Skeletal muscle satellite cell (primary cell): Measurements from ENCODE around the gene LTBR.
"Not testable (repeated sequence)": the region's sequence is repeated elsewhere in the genome, so short reads cannot be mapped to it uniquely, and the experiment has no call there.

ENCODE experiments used
- H3K27me3 ChIP-seq: 2 replicates; pipeline ENCODE4 v1.7.0; 2013; ENCODE audit warnings: low read length; ENCODE audit not compliant: control insufficient read depth, insufficient read depth
- H3K36me3 ChIP-seq: 2 replicates; pipeline ENCODE4 v1.7.0; 2013; ENCODE audit warnings: mild to moderate bottlenecking, control low read depth, low read length; ENCODE audit not compliant: insufficient read depth
- H3K4me1 ChIP-seq: 2 replicates; pipeline ENCODE4 v1.7.0; 2013; ENCODE audit warnings: low read length; ENCODE audit not compliant: control insufficient read depth, insufficient read depth
- H3K4me2 ChIP-seq: 2 replicates; pipeline ENCODE4 v1.7.0; 2013; ENCODE audit warnings: mild to moderate bottlenecking, low read length
- H3K4me3 ChIP-seq: 2 replicates; pipeline ENCODE4 v1.7.0; 2013; ENCODE audit warnings: low read length
- H3K9ac ChIP-seq: 2 replicates; pipeline ENCODE4 v1.7.0; 2013; ENCODE audit warnings: mild to moderate bottlenecking, low read depth, low read length, moderate library complexity
- H3K9me3 ChIP-seq: replicated peaks from 2 replicates; pipeline ENCODE4 v1.7.0; 2013; ENCODE audit warnings: mild to moderate bottlenecking, control low read depth, low read length

The LTBR gene

GRCh38 chr12:6340745-6341416, 43.1 kb upstream of the LTBR start:
- Histone ChIP-seq H3K36me3 (peaks cover 41% of the 10 kb centered on the region), H3K9me3 (no peaks in the 10 kb centered on the region), H3K27me3 (no peaks in the 10 kb centered on the region), H3K4me1 (peaks cover 64% of the 10 kb centered on the region), H3K4me2 (peak overlapping the region; percentile 92), H3K4me3 (peak overlapping the region; percentile 90), H3K9ac (peak overlapping the region; percentile 97)

GRCh38 chr12:6341417-6342139, 42.4 kb upstream of the LTBR start, which contains the start of gene TNFRSF1A:
TNFRSF1A (minus strand) TSS chr12:6342076; CDS start chr12:6341814, 262 bp downstream.
- peak within 1 kb of the TSS; percentile 90 for H3K4me3 ChIP-seq
- H3K27me3 ChIP-seq: no peaks in the 10 kb centered on the region
- peak within 1 kb of the TSS; percentile 97 for H3K9ac ChIP-seq
- H3K9me3 ChIP-seq: no peaks in the 10 kb centered on the region
- peak within 1 kb of the TSS; percentile 92 for H3K4me2 ChIP-seq
- peaks cover 60% of the 10 kb centered on the region for H3K4me1 ChIP-seq
- peaks cover 41% of the 10 kb centered on the region for H3K36me3 ChIP-seq

- peak overlapping the region; percentile 97 for H3K9ac ChIP-seq
- H3K4me1 ChIP-seq: peaks cover 56% of the 10 kb centered on the region
- H3K27me3 ChIP-seq: no peaks in the 10 kb centered on the region
Measured at GRCh38 chr12:6342140-6342889, 41.6 kb upstream of the LTBR start.

GRCh38 chr12:6343518-6343917, 40.4 kb upstream of the LTBR start:
- no peak overlapping the region for H3K9ac ChIP-seq
- H3K4me1 ChIP-seq: peaks cover 49% of the 10 kb centered on the region
- H3K4me3 ChIP-seq: no peak overlapping the region
- no peaks in the 10 kb centered on the region for H3K27me3 ChIP-seq
- H3K9me3 ChIP-seq: no peaks in the 10 kb centered on the region
- peak overlapping the region; percentile 3 for H3K4me2 ChIP-seq
- peaks cover 28% of the 10 kb centered on the region for H3K36me3 ChIP-seq

More at GRCh38 chr12:6342140-6342889, 41.6 kb upstream of the LTBR start:
- Histone ChIP-seq H3K4me3 (peak overlapping the region; percentile 90), H3K36me3 (peaks cover 40% of the 10 kb centered on the region), H3K9me3 (no peaks in the 10 kb centered on the region), H3K4me2 (peak overlapping the region; percentile 92)

- not testable (repeated sequence) for H3K9ac ChIP-seq, H3K4me2 ChIP-seq, H3K4me3 ChIP-seq, H3K27me3 ChIP-seq, H3K9me3 ChIP-seq
- Histone ChIP-seq H3K36me3 (peaks cover 22% of the 10 kb centered on the region), H3K4me1 (peaks cover 42% of the 10 kb centered on the region)
Measured at GRCh38 chr12:6344101-6344660, 39.8 kb upstream of the LTBR start.

- Histone ChIP-seq H3K9ac (no peak overlapping the region), H3K27me3 (no peaks in the 10 kb centered on the region), H3K9me3 (no peaks in the 10 kb centered on the region), H3K4me1 (peaks cover 38% of the 10 kb centered on the region), H3K36me3 (peaks cover 13% of the 10 kb centered on the region), H3K4me2 (peak overlapping the region; percentile 19), H3K4me3 (no peak overlapping the region)
Measured at GRCh38 chr12:6345319-6346091, 38.5 kb upstream of the LTBR start.

- Histone ChIP-seq H3K9ac (no peak overlapping the region), H3K9me3 (no peaks in the 10 kb centered on the region), H3K4me2 (no peak overlapping the region), H3K27me3 (no peaks in the 10 kb centered on the region), H3K4me3 (no peak overlapping the region), H3K4me1 (peaks cover 38% of the 10 kb centered on the region), H3K36me3 (peaks cover 5% of the 10 kb centered on the region)
Measured at GRCh38 chr12:6346235-6346832, 37.6 kb upstream of the LTBR start.

- Histone ChIP-seq H3K27me3 (no peaks in the 10 kb centered on the region), H3K4me3 (no peak overlapping the region), H3K9ac (no peak overlapping the region), H3K4me2 (no peak overlapping the region), H3K36me3 (no peaks in the 10 kb centered on the region), H3K9me3 (no peaks in the 10 kb centered on the region), H3K4me1 (peaks cover 38% of the 10 kb centered on the region)
Measured at GRCh38 chr12:6346942-6347341, 37.0 kb upstream of the LTBR start.

- Histone ChIP-seq H3K4me2 (peak overlapping the region; percentile 1), H3K4me1 (peaks cover 33% of the 10 kb centered on the region), H3K9me3 (no peaks in the 10 kb centered on the region), H3K9ac (no peak overlapping the region), H3K36me3 (no peaks in the 10 kb centered on the region), H3K4me3 (no peak overlapping the region), H3K27me3 (no peaks in the 10 kb centered on the region)
Measured at GRCh38 chr12:6347367-6348338, 36.3 kb upstream of the LTBR start.

GRCh38 chr12:6351622-6352021, 32.3 kb upstream of the LTBR start:
- H3K9ac ChIP-seq: no peak overlapping the region
- H3K27me3 ChIP-seq: peaks cover 6% of the 10 kb centered on the region
- no peaks in the 10 kb centered on the region for H3K9me3 ChIP-seq
- peaks cover 17% of the 10 kb centered on the region for H3K4me1 ChIP-seq
- H3K4me3 ChIP-seq: no peak overlapping the region
- H3K4me2 ChIP-seq: no peak overlapping the region
- H3K36me3 ChIP-seq: no peaks in the 10 kb centered on the region
